ENCODE data around the gene PAQR8. TPM values are rescaled to one million over a fixed set of nuclear protein-coding genes. Genes with fewer than 3 reads are reported as not detected.
A peak's percentile ranks its signal among the peaks of the same experiment; 100 is the strongest.

The PAQR8 gene
- total and polyA plus RNA-seq, 4 donors = 0.43 to 3.3 (median 0.74) TPM

- DNase-seq (ENCODE audit: low spot score) = no peak
- Histone ChIP-seq H3K4me3 (ENCODE audit: low read depth in 1 of 3, low read length in 3 of 3) (no peak overlapping the region), H3K27ac (ENCODE audit: low read depth in 1 of 2, low read length in 2 of 2) (peak overlapping the region; percentile 64 to 86), H3K9ac (ENCODE audit: low read depth in 1 of 2, low read length in 2 of 2) (peak overlapping the region in 1 of 2 donors; percentile 28), H3K27me3 (ENCODE audit: control insufficient read depth in 4 of 4, insufficient read depth in 4 of 4, low read length in 3 of 4) (no peaks in the 10 kb centered on the region), H3K4me1 (ENCODE audit: control insufficient read depth in 4 of 4, insufficient read depth in 4 of 4, low read length in 3 of 4) (peaks cover 3 to 20% (median 14%) of the 10 kb centered on the region in 4 donors), H3K36me3 (ENCODE audit: control insufficient read depth in 4 of 4, insufficient read depth in 3 of 4, low read depth in 1 of 4, low read length in 3 of 4) (no peaks in the 10 kb centered on the region), H3K9me3 (ENCODE audit: control insufficient read depth in 4 of 4, low read length in 3 of 4) (no peaks in the 10 kb centered on the region)
- TF ChIP-seq REST (IDR thresholded peaks at IDR 0.05) (no peak), JUND (IDR thresholded peaks at IDR 0.05) (peak in 1 of 2 donors; percentile 31)
- WGBS = 29% methylated on average over 4 of the region's 4 CpGs
These were observed 28.4 kb downstream of the PAQR8 start for GRCh38 chr6:52390361-52390727.

DNA sequence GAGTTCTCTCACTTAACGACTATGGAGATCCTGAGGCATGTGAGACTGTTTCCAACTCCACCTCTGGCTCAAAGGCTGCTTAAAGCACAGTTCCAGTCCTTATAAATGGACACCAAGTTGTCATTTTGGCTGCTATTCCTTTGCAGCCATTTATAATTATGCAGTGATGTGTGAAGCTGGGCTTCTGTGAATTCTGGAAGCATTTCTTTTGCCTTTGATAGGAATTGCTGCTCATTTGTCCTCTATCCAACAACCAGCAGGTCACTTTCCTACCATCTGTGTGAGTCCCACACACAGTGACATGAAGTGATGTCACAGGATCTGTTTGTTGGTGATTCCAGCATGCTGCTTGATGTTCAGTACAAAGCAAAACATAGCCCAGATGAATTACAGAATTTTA, 29.6 kb downstream of the PAQR8 start:
- Histone ChIP-seq H3K4me3 (ENCODE audit: low read depth in 1 of 3, low read length in 3 of 3) (no peak overlapping the region), H3K36me3 (ENCODE audit: control insufficient read depth in 4 of 4, insufficient read depth in 3 of 4, low read depth in 1 of 4, low read length in 3 of 4) (no peaks in the 10 kb centered on the region), H3K27ac (ENCODE audit: low read depth in 1 of 2, low read length in 2 of 2) (no peak overlapping the region), H3K27me3 (ENCODE audit: control insufficient read depth in 4 of 4, insufficient read depth in 4 of 4, low read length in 3 of 4) (no peaks in the 10 kb centered on the region), H3K9me3 (ENCODE audit: control insufficient read depth in 4 of 4, low read length in 3 of 4) (no peaks in the 10 kb centered on the region), H3K9ac (ENCODE audit: low read depth in 1 of 2, low read length in 2 of 2) (no peak overlapping the region), H3K4me1 (ENCODE audit: control insufficient read depth in 4 of 4, insufficient read depth in 4 of 4, low read length in 3 of 4) (peaks cover 3 to 20% (median 14%) of the 10 kb centered on the region in 4 donors)
- TF ChIP-seq MAX (IDR thresholded peaks at IDR 0.05) (no peak), GABPA (IDR thresholded peaks at IDR 0.05 in 1 of 2, conservative IDR thresholded peaks at IDR 0.05 in 1 of 2) (no peak), FOXA2 (IDR thresholded peaks at IDR 0.05) (no peak), ATF3 (IDR thresholded peaks at IDR 0.05) (no peak), SP1 (IDR thresholded peaks at IDR 0.05) (no peak)
- WGBS = 90% methylated on average over 1 of the region's 1 CpG
- no peak for DNase-seq (ENCODE audit: low spot score)

GRCh38 chr6:52392944-52393343, 31.0 kb downstream of the PAQR8 start:
- 74% methylated on average over 1 of the region's 1 CpG for WGBS
- no peak overlapping the region for H3K9ac ChIP-seq (ENCODE audit: low read depth in 1 of 2, low read length in 2 of 2)
- no peaks in the 10 kb centered on the region for H3K9me3 ChIP-seq (ENCODE audit: control insufficient read depth in 4 of 4, low read length in 3 of 4)
- peaks cover 3 to 20% (median 14%) of the 10 kb centered on the region in 4 donors for H3K4me1 ChIP-seq (ENCODE audit: control insufficient read depth in 4 of 4, insufficient read depth in 4 of 4, low read length in 3 of 4)
- H3K4me3 ChIP-seq (ENCODE audit: low read depth in 1 of 3, low read length in 3 of 3) = no peak overlapping the region
- no peak for DNase-seq (ENCODE audit: low spot score)
- no peaks in the 10 kb centered on the region for H3K36me3 ChIP-seq (ENCODE audit: control insufficient read depth in 4 of 4, insufficient read depth in 3 of 4, low read depth in 1 of 4, low read length in 3 of 4)
- no peak overlapping the region for H3K27ac ChIP-seq (ENCODE audit: low read depth in 1 of 2, low read length in 2 of 2)
- TF ChIP-seq YY1 (IDR thresholded peaks at IDR 0.05) = no peak
- TF ChIP-seq JUND (IDR thresholded peaks at IDR 0.05) = no peak
- no peak for TF ChIP-seq ATF3 (IDR thresholded peaks at IDR 0.05)
- no peaks in the 10 kb centered on the region for H3K27me3 ChIP-seq (ENCODE audit: control insufficient read depth in 4 of 4, insufficient read depth in 4 of 4, low read length in 3 of 4)

DNA sequence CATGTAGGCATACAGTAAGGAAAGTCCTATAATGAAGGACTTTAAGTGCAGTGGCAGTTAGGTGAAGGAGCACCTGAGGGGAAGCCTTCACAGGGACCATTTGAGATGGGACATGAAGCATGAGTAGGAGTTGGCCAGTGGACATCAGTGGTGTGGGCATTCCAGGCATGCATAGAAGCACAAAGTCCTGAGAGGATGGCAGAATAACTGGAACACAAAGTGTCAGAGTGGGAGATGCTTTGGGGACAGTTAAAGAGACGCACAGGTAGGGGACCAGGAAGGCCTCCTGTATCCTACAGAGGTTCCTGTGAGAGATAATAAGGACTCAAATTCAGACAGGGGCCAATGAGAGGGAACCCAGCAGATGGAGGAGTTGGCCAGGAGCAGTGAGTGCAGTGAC, 31.8 kb downstream of the PAQR8 start:
- TF ChIP-seq NR2F2 (IDR thresholded peaks at IDR 0.05) (no peak), ATF3 (IDR thresholded peaks at IDR 0.05) (no peak), RAD21 (IDR thresholded peaks at IDR 0.05) (no peak), EGR1 (IDR thresholded peaks at IDR 0.05; ENCODE audit: low read depth in 2 of 2) (no peak), MAX (IDR thresholded peaks at IDR 0.05) (no peak), SP1 (IDR thresholded peaks at IDR 0.05) (no peak)
- TF ChIP-seq, protein P1, sequence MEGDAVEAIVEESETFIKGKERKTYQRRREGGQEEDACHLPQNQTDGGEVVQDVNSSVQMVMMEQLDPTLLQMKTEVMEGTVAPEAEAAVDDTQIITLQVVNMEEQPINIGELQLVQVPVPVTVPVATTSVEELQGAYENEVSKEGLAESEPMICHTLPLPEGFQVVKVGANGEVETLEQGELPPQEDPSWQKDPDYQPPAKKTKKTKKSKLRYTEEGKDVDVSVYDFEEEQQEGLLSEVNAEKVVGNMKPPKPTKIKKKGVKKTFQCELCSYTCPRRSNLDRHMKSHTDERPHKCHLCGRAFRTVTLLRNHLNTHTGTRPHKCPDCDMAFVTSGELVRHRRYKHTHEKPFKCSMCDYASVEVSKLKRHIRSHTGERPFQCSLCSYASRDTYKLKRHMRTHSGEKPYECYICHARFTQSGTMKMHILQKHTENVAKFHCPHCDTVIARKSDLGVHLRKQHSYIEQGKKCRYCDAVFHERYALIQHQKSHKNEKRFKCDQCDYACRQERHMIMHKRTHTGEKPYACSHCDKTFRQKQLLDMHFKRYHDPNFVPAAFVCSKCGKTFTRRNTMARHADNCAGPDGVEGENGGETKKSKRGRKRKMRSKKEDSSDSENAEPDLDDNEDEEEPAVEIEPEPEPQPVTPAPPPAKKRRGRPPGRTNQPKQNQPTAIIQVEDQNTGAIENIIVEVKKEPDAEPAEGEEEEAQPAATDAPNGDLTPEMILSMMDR (IDR thresholded peaks at IDR 0.05; ENCODE audit: low read depth, low read length, missing input control) = no peak
- Histone ChIP-seq H3K9ac (ENCODE audit: low read depth in 1 of 2, low read length in 2 of 2) (no peak overlapping the region), H3K4me1 (ENCODE audit: control insufficient read depth in 4 of 4, insufficient read depth in 4 of 4, low read length in 3 of 4) (peaks cover 3 to 16% (median 13%) of the 10 kb centered on the region in 4 donors), H3K9me3 (ENCODE audit: control insufficient read depth in 4 of 4, low read length in 3 of 4) (no peaks in the 10 kb centered on the region), H3K36me3 (ENCODE audit: control insufficient read depth in 4 of 4, insufficient read depth in 3 of 4, low read depth in 1 of 4, low read length in 3 of 4) (no peaks in the 10 kb centered on the region), H3K4me3 (ENCODE audit: low read depth in 1 of 3, low read length in 3 of 3) (no peak overlapping the region), H3K27me3 (ENCODE audit: control insufficient read depth in 4 of 4, insufficient read depth in 4 of 4, low read length in 3 of 4) (no peaks in the 10 kb centered on the region), H3K27ac (ENCODE audit: low read depth in 1 of 2, low read length in 2 of 2) (no peak overlapping the region)
- WGBS = 98% methylated on average over 1 of the region's 1 CpG
- DNase-seq (ENCODE audit: low spot score) = no peak

Measured in liver (tissue), 9 donors.